Ishikawa (cell line): ENCODE data around the gene ACTN3.

ENCODE experiments used
- CEBPB ChIP-seq: IDR thresholded peaks from 2 replicates; pipeline ENCODE4 v1.6.1; 2012
- CREB1 ChIP-seq: IDR thresholded peaks from 2 replicates; pipeline ENCODE4 v1.6.1; 2012; ENCODE audit warnings: low read depth
- EGR1 ChIP-seq: IDR thresholded peaks from 2 replicates; pipeline ENCODE4 v1.6.1; 2012
- EP300 ChIP-seq: IDR thresholded peaks from 2 replicates; pipeline ENCODE4 v1.6.1; 2012; ENCODE audit warnings: borderline replicate concordance
- FOXM1 ChIP-seq: IDR thresholded peaks from 2 replicates; pipeline ENCODE4 v1.6.1; 2012; ENCODE audit warnings: low read depth, borderline replicate concordance
- NFIC ChIP-seq: IDR thresholded peaks from 2 replicates; pipeline ENCODE4 v1.6.1; 2012
- RAD21 ChIP-seq: IDR thresholded peaks from 2 replicates; pipeline ENCODE4 v1.6.1; 2012; ENCODE audit warnings: low read depth
- TAF1 ChIP-seq: IDR thresholded peaks from 2 replicates; pipeline ENCODE4 v1.6.1; 2012; ENCODE audit warnings: low read depth, mild to moderate bottlenecking
- TCF12 ChIP-seq: IDR thresholded peaks from 2 replicates; pipeline ENCODE4 v1.6.1; 2012; ENCODE audit warnings: low read depth
- TEAD4 ChIP-seq: IDR thresholded peaks from 2 replicates; pipeline ENCODE4 v1.6.1; 2012
- YY1 ChIP-seq: IDR thresholded peaks from 2 replicates; pipeline ENCODE4 v1.6.1; 2012; ENCODE audit warnings: low read depth
- ZBTB7A ChIP-seq: IDR thresholded peaks from 2 replicates; pipeline ENCODE4 v1.6.1; 2012; ENCODE audit warnings: low read depth
- TF ChIP-seq, protein P1 (sequence below): IDR thresholded peaks from 2 replicates; pipeline ENCODE4 v1.6.1; 2012
- TF ChIP-seq, protein P2 (sequence below): IDR thresholded peaks from 2 replicates; pipeline ENCODE4 v1.6.1; 2012; ENCODE audit warnings: low read depth, mild to moderate bottlenecking
- TF ChIP-seq, protein P3 (sequence below): IDR thresholded peaks from 2 replicates; pipeline ENCODE4 v1.6.1; 2012

Gene ACTN3

DNA sequence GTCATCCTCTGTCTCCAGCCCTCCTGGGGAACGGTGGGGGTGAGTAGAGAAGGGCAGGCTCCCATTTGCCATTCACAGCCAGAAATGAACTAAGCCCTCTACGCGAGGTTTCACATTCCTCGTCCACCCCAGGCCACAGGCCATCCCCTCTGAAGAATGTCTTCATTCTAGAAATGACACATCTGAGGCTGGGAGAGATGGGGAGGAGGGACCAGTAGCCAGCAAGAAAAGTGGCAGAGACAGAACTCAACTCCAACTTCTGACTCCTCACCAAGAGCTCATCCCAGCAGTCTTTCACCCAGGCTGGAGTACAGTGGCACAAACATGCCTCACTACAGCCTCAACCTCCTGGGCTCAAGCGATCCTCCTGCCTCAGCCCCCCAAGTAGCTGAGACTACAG, 18.3 kb downstream of the ACTN3 start:
- TF ChIP-seq, protein P1, sequence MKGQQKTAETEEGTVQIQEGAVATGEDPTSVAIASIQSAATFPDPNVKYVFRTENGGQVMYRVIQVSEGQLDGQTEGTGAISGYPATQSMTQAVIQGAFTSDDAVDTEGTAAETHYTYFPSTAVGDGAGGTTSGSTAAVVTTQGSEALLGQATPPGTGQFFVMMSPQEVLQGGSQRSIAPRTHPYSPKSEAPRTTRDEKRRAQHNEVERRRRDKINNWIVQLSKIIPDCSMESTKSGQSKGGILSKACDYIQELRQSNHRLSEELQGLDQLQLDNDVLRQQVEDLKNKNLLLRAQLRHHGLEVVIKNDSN: no peak
- no peak for TF ChIP-seq ZBTB7A
- TF ChIP-seq EGR1: no peak
- TF ChIP-seq TAF1: no peak
- TF ChIP-seq, protein P2, sequence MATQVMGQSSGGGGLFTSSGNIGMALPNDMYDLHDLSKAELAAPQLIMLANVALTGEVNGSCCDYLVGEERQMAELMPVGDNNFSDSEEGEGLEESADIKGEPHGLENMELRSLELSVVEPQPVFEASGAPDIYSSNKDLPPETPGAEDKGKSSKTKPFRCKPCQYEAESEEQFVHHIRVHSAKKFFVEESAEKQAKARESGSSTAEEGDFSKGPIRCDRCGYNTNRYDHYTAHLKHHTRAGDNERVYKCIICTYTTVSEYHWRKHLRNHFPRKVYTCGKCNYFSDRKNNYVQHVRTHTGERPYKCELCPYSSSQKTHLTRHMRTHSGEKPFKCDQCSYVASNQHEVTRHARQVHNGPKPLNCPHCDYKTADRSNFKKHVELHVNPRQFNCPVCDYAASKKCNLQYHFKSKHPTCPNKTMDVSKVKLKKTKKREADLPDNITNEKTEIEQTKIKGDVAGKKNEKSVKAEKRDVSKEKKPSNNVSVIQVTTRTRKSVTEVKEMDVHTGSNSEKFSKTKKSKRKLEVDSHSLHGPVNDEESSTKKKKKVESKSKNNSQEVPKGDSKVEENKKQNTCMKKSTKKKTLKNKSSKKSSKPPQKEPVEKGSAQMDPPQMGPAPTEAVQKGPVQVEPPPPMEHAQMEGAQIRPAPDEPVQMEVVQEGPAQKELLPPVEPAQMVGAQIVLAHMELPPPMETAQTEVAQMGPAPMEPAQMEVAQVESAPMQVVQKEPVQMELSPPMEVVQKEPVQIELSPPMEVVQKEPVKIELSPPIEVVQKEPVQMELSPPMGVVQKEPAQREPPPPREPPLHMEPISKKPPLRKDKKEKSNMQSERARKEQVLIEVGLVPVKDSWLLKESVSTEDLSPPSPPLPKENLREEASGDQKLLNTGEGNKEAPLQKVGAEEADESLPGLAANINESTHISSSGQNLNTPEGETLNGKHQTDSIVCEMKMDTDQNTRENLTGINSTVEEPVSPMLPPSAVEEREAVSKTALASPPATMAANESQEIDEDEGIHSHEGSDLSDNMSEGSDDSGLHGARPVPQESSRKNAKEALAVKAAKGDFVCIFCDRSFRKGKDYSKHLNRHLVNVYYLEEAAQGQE: no peak
- TF ChIP-seq CREB1: no peak
- no peak for TF ChIP-seq CEBPB
- TF ChIP-seq YY1: no peak
- no peak for TF ChIP-seq EP300
- TF ChIP-seq RAD21: no peak
- no peak for TF ChIP-seq NFIC
- no peak for TF ChIP-seq TCF12
- TF ChIP-seq TEAD4: no peak
- TF ChIP-seq, protein P3, sequence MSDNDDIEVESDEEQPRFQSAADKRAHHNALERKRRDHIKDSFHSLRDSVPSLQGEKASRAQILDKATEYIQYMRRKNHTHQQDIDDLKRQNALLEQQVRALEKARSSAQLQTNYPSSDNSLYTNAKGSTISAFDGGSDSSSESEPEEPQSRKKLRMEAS: no peak
- TF ChIP-seq FOXM1: no peak

DNA sequence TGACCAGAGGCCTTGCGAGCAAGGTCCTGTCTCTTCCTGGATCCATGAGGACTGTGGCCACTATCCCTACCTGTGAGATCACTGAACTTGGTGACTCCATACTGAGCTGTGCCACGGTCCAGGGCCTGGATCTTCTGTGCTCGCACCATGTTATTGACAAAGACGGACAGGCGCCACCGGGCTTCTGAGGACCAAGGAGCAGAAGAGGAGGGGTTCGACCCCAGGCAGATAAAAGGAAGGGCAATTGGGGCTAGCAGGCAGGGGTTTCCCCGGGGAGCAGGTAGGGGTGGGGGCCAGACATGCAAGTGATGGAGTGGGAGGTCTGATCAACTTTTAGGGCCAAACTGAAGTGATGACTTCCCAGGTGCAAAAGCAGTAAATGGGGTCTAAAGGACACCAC, 19.5 kb downstream of the ACTN3 start:
- no peak for TF ChIP-seq TCF12
- no peak for TF ChIP-seq RAD21

DNA sequence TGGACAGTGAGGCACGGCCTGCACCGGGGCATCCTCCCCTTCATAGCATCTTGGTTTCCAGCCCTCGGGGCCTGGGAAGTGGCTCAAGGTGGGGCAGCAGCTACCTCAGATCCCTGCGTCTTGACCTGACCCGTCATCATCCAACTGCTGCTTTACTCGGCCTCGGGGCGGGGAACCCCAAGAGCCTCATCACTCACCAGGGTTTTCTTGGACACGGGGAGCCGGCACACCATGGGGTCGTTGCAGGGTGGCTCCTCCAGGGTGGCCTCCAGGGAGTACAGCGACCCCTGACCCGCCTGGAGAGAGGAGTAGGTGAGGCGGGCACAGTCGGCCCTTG, 21.1 kb downstream of the ACTN3 start:
- TF ChIP-seq ZBTB7A (no peak), NFIC (no peak), TCF12 (no peak), TEAD4 (no peak), RAD21 (no peak), CEBPB (no peak), YY1 (no peak), FOXM1 (no peak), CREB1 (no peak), EGR1 (no peak), EP300 (no peak), TAF1 (no peak)
- TF ChIP-seq, protein P3: no peak
- TF ChIP-seq, protein P2: no peak
- TF ChIP-seq, protein P1: no peak

DNA sequence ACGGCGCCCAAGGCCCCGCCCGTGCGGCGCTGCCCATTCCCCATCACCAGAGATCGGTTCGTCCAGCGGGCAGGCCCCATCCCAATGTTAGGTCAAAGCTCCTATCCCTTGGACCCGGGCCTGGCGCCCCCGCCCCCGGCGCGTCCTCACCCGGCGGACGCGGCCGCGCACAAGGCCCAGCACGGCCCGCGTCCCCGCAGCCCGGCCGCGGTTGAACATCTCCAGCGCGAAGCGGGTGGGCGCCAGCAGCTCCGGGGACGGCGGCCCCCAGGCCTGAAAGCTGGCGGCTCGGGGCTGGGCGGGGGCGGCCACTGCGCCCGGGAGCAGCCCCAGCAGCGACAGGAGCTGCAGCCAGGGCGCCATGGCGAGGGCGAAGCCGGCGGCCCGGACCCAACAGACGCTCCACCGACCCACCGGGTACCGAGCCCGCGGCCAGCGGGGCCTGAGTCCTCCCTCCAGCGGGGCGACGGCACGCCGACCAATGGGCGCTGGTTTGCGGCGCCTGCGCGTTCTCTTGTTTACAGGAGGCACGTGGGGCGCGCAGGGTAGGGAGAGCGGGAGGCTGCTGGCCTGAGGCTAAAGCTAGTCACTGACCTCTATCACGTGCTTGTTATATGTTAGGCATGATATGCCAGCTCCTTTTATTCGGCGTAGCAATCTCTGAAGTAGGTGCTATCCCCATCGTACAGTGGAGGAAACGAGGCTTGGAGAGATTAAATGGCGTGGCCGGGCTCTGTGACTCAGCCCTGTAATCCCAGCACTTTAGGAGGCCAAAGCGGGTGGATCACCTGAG, 21.6 kb downstream of the ACTN3 start, which contains the start of gene CTSF:
Gene CTSF, minus strand, starts transcription at position 483 of the 793 bp plus-strand sequence. Its CDS starts 120 bp downstream, at position 363.
- peak; percentile 50; the same call in 1 of the 2 replicates for TF ChIP-seq ZBTB7A
- TF ChIP-seq, protein P3: peak; percentile 100
- TF ChIP-seq, protein P1: peak; percentile 91
- no peak for TF ChIP-seq FOXM1
- TF ChIP-seq TAF1: peak; percentile 30; the same call in 1 of the 2 replicates
- TF ChIP-seq RAD21: no peak

DNA sequence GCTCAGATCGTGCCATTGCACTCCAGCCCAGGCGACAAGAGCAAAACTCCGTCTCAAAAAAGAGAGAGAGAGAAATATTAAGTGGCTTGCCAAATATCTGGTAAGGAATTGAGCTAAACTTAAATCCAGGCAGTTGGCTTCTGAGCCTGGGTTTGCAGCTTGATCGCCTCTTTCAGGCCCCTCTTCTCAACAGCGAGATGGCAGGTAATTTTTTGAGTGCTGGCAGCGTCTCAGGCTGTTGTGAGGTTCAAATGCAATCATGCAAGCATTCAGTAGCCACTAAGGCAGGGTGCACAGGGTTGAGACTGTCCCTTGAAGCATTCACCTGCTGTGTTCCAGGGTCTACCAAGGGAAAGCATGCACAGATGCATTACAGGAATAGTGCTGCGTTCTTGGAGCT, 22.4 kb downstream of the ACTN3 start:
- no peak for TF ChIP-seq YY1
- no peak for TF ChIP-seq EGR1
- TF ChIP-seq FOXM1: no peak
- TF ChIP-seq CEBPB: no peak
- TF ChIP-seq EP300: no peak
- no peak for TF ChIP-seq TEAD4
- no peak for TF ChIP-seq TAF1
- no peak for TF ChIP-seq ZBTB7A
- TF ChIP-seq, protein P2: no peak
- no peak for TF ChIP-seq NFIC
- no peak for TF ChIP-seq TCF12
- TF ChIP-seq, protein P1: no peak
